Stomach (tissue), 4 donors: ENCODE data around the gene MAPK14.
A peak's percentile ranks its signal among the peaks of the same experiment; 100 is the strongest.

Experiments
- POLR2AphosphoS5 ChIP-seq, 3 donors: sonication (generic); formaldehyde crosslinking; IDR thresholded peaks; one replicate each; pipeline ENCODE4 v1.6.1; 2016; ENCODE audit warnings: antibody characterized with exemption in 3 of 3
- TF ChIP-seq, protein P1 (sequence below), 7 experiments: fragments of 450-650 bp in 4 of 7; fragments of 200-600 bp in 3 of 7; sonication (generic) in 3 of 7; IDR thresholded peaks; one replicate each; pipeline ENCODE4 v1.5.1; 2016 to 2019; ENCODE audit warnings: antibody characterized with exemption in 7 of 7, control low read depth in 2 of 7, mild to moderate bottlenecking in 1 of 7

GRCh38 chr6:36150283-36150682, 122.7 kb downstream of the MAPK14 start:
- TF ChIP-seq, protein P1, sequence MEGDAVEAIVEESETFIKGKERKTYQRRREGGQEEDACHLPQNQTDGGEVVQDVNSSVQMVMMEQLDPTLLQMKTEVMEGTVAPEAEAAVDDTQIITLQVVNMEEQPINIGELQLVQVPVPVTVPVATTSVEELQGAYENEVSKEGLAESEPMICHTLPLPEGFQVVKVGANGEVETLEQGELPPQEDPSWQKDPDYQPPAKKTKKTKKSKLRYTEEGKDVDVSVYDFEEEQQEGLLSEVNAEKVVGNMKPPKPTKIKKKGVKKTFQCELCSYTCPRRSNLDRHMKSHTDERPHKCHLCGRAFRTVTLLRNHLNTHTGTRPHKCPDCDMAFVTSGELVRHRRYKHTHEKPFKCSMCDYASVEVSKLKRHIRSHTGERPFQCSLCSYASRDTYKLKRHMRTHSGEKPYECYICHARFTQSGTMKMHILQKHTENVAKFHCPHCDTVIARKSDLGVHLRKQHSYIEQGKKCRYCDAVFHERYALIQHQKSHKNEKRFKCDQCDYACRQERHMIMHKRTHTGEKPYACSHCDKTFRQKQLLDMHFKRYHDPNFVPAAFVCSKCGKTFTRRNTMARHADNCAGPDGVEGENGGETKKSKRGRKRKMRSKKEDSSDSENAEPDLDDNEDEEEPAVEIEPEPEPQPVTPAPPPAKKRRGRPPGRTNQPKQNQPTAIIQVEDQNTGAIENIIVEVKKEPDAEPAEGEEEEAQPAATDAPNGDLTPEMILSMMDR (IDR thresholded peaks at IDR 0.05): no peak
- peak in 2 of 3 donors; percentile 13 to 40 for TF ChIP-seq POLR2AphosphoS5 (IDR thresholded peaks at IDR 0.05)
